Forelimb muscle (tissue), 1 donor: ENCODE measurements around the gene EWSR1. TPM values are rescaled to one million over a fixed set of nuclear protein-coding genes. Genes with fewer than 3 reads are reported as not detected.

Experiments used
- DNase-seq: peaks from one replicate; pipeline ENCODE4 v3.0.0-alpha.2; 2013; ENCODE audit warnings: low read depth
- polyA plus RNA-seq: library from polyadenylated mRNA; unstranded; fragments of 120-200 nt; gene quantifications from one replicate; pipeline ENCODE4 v1.2.1, GENCODE V29; 2013; ENCODE audit not compliant: insufficient read length

EWSR1 gene
- polyA plus RNA-seq, 1 donor, result 157 TPM

DNA sequence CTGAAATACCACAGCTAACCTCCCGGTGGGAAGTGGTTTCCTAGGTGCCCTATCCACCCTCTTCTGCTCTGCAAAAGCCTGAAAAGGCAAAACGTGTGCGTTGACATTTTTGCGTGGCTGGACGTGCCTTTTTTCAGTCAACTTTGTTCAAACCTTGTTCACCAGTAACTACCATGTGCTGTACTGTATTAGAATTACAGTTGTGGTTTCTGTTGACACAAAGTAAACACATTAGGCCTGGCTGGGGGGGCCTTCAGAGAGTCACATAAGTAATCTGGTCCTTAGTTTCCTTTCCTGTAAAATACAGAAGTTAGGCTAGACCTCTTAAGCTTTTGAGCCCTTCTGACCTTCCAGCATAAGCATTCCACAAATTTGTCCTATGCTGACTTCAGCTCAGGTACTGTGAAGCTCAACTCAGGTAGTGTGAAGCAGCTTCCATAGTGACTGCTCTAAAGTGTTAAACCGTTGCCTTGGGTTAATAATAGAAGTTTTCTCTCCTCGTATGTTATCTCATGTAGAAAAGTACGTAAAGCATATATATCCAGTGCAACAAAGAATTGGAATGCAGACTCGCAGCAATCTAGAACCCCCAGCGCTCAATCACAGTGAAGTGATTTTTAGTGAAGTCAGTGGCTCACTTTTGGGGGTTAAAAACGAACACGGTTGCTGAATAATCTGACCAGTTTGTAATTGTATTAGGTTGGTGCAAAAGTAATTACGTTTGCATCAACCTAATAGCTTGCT, 1.8 kb downstream of the EWSR1 start:
- DNase-seq, result no peak

DNA sequence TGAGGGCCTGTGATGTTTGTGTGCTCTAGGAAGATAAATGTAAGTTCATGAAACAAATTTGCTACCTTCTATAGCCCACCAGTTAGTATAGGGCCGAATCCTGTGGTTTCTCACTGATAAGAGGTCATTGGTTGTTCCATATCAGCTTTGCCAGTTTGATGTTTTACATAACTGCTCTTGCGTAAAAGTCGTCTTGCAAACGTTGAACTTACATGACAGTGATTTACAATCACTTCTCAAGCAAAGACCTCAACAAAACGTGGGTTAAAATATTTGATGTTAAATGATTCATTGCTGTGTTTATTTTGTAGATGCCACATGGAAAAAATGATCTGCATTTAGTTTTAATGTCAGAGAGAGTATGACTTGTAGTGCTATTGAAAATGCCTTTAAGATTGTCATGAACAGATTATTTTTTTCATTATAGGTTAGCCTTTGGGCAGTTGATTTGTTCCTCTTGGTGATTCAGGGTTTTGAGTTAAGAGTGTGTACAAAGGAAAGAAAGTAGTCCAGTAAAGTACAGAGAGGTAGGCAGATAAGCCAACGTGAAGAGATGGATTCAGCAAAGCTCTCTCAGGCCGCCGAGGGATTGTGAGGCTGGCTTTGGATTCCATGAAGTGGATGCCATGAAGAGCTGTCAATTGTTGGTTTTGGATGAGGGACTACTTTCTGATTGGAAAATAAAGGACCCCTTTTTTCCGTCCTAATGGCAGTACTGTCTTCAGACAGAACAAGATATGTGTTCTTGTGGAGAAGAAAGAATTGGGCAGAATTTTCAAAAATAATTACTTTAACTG, 2.6 kb downstream of the EWSR1 start:
- no peak for DNase-seq

DNA sequence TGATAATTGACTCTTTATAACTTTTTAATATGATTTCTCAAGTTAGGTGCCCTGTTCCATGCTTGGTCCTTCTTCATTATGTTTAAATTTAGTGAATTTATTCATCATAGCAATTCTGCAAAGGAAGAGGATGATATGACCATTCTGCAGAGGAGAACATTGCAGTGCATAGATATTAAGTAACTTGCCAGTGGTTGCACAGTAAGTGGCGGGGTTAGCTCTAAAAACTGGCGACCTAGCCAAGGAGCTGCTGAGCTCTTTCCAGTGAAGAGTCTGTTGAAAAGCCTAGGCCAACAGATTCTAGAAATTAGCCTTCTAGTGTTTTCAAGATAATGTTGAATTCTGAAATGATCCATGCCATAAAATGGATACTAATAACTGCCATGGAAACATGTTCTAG, 4.6 kb downstream of the EWSR1 start:
- DNase-seq, result no peak

DNA sequence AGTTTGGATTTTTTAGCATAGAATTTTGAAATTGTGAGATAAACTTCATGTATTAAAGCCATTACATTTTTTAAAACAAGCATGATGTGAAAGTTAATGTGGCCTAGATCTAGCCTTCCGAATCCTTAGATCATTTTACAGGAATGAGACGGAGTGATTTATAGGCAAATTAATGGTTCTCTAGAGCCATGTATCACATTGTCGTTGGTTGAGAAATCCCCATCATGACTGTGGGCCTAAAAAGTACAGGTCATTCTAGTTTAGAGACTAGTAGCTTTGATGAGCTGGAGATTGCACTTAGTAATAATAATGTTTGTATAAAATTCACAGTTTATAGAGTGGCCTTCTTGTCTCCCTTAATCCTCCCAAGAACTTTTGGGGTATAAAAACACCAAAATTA, 7.1 kb downstream of the EWSR1 start:
- no peak for DNase-seq

DNA sequence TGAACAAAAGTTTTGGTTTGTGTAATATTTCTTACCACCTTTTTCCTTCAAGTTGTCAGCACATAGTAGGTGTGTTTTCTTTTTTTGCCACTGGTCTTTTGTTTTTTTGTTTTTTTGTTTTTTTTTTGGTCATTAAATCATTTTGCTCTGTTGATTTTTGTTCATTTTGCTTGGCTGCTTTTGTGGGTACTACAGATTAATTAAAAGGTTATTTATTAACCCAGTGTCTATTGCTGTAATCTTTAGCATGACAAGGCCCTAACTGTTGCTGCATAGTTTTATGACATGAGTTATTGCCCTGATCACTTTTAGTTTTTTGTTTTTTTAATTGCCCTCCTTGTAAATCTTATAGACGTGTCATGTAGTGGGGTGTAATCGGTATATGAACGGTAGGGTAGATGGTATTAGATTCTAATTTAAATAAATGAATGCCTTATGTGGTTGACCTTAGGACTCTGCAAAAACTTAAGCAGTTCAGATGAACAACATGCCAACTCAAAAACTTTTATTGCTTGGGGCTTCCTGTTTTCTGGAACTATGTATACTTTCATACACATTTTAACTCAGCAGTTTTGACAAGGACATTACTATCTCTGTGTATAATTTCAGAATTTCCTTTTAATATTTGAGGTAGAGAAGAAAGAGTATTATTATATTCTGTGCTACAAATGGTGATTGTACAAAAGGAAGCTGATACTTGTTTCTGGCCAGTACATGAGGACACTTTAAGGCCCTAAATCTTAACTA, 7.9 kb downstream of the EWSR1 start:
- no peak for DNase-seq

DNA sequence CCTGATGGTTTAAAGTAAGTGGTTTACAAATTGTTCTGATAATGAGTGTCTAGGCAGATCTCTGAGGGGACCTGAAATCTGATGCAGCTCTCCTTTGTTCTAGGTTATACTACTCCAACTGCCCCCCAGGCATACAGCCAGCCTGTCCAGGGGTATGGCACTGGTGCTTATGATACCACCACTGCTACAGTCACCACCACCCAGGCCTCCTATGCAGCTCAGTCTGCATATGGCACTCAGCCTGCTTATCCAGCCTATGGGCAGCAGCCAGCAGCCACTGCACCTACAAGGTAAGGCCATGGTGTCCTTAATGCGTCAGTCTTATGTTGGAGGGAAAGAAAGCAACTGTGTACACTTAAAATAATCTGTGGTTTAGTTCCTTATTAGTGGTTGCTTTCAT, 9.9 kb downstream of the EWSR1 start:
- no peak for DNase-seq

DNA sequence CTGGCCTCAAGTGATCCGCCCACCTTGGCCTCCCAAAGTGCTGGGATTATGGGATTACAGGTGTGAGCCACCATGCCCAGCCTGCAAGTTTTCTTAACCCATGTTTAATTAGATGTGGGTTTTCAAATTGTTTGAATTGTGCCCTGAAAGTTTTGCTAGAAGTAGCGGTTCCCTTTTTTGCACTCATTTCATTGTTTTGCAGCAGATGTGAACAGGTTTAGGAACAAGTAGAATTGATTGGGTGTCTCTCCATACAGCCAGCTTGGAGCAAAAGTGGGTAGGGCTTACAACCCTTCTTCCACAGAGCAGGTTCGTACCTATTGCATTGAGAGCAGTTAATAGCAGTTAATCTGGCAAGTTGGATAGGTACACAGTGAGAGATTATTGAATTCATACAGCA, 16.1 kb downstream of the EWSR1 start:
- no peak for DNase-seq

DNA sequence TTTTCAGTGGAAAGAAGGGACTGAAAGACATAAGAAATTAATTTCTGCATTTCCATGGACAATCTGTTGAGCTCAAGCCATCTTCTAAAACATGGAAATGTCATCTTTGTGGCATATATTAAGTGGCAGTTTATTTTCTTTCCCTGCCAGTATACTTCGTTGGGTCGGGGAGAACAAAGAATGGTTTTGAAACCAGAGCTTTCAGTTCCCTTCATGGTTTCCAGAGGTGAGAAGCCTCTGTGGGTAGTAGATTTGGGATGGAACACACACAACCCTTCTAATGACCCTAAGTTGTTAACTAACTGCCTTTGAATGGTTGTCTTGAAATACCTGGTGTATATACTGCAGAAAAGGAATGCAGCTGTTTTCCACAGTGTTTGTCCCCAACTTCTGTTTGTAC, 20.8 kb downstream of the EWSR1 start:
- no peak for DNase-seq

DNA sequence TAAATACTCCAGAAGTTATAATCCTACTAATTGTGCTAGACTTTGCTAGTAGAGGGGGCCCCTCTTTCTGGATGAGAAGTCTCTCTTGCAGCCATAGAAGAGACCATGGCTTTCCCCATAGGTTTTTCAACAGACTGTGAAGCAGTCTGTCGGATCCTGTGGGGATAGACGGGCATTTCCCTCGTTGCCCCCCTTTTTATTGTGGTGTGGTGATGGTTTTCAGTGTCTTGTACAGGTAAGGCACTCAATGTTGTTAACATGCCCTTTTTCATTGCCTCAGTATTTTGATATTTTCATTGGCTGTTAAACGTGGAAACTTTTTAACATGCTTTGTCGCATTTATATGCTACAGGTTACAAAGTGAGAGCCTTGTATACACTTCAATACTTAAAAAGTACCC, 22.0 kb downstream of the EWSR1 start:
- DNase-seq, result no peak

DNA sequence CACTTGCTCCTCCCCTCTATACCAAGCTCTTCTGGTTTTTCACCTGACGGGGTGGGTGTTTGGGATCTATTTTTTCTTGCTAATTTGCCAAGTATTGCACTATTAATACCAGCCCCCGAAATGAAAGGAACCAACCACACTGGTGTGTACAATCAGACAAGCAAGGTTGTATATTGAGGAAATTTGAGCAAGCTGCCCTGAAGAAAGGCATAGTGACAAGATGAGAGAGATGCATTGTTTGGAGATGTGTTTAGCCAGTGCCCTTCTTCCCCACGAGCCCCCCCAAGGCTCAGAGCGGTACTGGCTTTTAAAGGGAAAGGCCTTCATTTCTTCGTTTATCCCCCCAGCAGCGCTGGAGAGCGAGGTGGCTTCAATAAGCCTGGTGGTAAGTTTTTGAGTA, 23.1 kb downstream of the EWSR1 start:
- no peak for DNase-seq

DNA sequence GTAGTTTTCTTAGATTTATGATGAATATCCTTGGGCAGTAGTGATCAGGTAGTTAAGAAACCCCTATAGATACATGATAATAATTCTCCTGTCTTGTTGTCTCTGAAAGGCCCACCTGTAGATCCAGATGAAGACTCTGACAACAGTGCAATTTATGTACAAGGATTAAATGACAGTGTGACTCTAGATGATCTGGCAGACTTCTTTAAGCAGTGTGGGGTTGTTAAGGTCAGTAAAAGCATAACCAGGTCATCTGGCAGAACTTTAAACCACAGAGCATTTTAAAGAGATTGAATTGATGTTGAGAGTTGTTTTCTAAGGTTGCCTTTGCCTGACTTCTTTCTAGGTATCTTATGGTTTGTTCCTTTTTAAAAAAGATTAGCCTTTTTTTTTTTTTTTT, 24.3 kb downstream of the EWSR1 start:
- DNase-seq, result no peak

DNA sequence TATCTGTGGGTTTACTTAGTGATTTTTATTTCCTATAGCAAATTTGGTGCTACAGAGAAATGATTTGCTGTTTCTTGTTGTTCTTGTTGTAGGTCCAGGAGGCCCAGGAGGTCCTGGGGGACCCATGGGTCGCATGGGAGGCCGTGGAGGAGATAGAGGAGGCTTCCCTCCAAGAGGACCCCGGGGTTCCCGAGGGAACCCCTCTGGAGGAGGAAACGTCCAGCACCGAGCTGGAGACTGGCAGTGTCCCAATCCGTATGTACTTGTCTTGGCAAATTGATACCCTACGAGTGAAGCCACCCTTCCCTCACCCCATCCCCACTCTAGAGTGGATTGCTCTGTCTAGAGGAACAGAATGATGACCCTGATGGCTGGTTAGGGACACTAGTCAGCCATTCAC, 30.6 kb downstream of the EWSR1 start:
- no peak for DNase-seq

DNA sequence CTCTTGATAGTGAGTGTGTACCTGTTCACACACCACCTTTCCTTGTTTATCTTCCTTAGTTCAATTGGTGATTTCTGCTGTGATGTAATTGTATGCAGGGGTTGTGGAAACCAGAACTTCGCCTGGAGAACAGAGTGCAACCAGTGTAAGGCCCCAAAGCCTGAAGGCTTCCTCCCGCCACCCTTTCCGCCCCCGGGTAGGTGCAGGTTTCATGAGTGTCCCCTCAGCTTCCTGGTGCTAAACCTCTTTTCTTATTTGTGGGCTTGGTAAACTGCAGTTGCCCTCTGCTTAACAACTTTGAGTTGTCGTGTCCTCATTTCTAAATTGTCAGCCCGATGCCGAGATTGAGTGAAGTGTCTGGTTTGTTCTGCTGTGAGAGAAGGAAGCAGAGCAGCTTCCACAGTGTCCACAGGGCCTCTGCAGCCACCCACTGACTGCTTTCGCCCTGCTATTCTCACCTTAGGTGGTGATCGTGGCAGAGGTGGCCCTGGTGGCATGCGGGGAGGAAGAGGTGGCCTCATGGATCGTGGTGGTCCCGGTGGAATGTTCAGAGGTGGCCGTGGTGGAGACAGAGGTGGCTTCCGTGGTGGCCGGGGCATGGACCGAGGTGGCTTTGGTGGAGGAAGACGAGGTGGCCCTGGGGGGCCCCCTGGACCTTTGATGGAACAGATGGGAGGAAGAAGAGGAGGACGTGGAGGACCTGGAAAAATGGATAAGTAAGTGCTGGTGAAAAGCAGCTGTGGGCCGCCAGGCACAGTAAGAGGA, 31.2 kb downstream of the EWSR1 start:
- DNase-seq, result no peak

DNA sequence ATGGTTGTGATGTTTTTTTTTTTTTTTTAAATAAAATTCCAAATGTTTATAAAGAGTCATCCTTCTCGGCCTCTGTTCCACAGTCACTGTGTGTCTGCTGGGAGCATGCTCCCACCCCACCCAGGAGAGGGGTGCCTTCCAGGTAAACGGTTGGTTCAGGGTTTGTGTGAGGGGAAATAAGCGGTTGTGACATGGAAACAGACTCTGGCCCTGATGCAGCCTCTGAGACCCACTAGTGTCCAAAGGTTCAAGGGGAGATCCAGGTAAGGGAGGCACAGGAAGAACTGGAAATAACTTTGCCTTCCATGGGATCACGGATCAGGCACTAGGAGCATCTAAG, 32.4 kb downstream of the EWSR1 start:
- no peak for DNase-seq

DNA sequence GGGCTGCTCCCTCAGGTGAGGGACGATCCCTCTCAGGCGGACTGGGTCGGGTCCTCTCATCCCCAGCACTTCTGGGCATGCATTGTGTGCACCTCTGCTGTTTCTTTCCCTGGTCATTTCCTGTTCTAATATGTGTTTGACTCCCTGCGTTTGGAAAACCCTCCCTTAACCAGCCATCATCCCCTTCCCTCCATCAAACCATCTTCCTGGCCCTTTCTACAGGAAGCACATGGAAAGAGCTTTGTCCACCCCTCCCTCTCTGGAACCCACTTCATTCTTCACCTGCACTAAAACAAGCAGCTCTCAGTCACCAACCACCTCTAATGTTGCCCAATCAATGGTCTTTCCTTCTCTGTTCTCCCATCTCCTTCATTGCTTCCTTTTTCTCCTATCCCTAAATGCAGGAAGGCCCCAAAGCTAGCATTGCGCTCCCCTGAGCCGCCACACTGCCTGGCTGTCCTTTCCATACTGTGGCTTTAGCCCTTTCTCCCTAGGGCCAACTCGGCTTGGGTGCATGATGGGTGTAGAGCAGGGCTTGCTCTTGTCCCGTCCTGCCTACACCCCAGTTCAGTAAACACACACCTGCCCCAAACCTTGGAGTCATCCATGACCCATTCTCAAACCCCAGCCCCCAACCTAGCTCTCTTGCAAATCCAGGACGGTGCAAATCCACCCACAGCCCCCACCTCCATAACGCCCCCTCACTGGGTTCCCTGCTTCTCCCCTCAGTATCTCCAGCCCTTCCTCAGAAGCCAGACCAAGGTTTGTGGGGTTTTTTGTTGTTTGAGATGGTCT, 32.9 kb downstream of the EWSR1 start:
- DNase-seq, result no peak

DNA sequence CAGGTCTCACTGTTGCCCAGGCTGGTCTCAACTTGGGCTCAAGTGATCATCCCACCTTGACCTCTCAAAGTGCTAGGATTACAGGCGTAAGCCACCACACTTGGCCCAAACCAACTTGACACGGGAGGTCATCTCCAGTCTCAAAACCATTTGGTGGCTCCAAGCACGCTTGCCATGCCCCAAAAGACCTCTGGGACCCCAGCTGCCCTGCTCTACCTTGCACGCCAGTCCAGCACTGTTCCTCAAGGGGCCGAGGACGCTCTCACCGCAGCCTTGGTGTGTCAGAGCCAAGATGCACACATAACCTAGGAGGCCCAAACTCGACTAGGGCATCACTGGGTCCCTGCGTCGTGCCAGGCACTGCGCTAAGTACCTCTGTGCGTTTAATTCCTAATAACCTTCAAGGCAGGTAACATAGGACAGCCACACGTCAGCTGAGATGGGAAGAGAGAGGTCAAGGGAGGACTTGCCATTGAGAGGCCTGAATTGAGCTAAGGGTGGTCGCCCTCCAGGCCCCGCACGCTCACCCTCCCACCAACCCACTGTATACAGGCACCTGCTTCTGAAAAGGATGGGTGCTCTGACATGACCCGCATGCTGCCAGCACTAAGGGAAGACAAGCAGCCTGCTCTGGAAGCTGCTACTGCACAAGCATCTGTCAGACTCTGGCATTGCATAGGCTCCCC, 33.8 kb downstream of the EWSR1 start:
- no peak for DNase-seq

DNA sequence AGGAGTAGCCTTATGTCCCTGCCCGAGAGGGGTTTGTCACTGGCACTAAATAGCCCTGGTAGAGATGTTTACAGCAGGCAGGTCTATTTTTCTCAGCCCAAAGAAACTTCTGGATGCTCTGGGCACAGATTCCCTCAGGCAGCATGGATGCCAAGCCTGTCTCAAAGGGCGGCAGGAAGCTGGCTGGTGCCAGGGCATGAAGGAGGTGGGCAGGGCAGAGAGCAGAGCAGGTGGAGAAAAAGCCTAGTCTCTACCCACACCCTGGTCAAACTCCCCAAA, 34.3 kb downstream of the EWSR1 start:
- DNase-seq, result no peak

DNA sequence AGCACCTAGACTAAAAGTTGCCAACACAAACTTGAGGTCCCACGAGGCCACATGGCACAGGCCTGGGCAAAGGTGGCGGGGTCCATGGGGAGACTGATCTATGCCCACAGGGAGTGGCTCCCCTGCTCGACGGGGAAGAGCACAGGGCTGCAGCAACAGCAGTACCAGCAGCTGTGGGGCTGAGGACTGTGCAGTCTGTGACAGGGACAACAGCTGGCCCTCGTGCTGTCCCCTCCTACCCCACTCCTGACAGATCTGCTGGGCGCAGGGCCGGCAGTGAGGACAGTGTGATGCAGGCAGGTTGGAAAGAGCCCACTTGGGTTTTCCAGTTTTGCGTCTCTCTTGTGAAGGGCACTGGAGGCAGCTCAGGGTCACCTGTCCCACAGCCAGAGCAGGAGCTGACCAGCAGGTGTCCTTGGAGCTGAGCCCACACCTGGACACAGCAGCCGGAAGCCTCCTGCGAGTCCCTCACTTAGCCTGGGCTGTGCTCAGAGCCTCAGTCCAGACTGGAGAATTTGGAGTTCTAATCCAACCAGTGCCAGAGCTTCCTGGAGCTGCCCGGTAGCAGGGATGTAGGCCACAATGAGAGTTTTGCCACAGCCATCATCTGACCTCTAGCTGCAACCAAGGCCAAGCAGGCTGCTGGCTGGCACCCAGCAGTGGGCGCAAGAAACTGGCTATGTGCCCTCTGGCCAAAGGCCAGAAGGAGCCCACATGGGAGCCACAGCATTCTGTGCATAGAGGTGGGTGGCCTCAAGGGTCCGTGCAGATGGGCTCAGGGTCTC, 34.8 kb downstream of the EWSR1 start:
- DNase-seq, result no peak

DNA sequence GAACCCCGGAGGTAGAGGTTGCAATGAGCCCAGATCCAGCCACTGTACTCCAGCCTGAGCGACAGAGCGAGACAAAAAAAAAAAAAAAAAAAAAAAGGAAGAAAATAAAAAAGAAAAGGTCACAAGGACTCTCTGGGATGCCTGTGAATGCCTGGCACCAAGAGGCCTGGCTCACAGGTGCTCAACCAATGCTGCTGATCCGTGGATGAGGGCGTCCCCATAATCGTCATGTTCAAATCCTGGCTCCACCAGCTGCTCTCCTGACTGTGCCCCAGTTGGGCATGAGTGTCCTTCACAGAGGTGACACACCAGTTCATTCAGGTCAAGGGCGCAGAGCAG, 37.7 kb downstream of the EWSR1 start:
- no peak for DNase-seq

DNA sequence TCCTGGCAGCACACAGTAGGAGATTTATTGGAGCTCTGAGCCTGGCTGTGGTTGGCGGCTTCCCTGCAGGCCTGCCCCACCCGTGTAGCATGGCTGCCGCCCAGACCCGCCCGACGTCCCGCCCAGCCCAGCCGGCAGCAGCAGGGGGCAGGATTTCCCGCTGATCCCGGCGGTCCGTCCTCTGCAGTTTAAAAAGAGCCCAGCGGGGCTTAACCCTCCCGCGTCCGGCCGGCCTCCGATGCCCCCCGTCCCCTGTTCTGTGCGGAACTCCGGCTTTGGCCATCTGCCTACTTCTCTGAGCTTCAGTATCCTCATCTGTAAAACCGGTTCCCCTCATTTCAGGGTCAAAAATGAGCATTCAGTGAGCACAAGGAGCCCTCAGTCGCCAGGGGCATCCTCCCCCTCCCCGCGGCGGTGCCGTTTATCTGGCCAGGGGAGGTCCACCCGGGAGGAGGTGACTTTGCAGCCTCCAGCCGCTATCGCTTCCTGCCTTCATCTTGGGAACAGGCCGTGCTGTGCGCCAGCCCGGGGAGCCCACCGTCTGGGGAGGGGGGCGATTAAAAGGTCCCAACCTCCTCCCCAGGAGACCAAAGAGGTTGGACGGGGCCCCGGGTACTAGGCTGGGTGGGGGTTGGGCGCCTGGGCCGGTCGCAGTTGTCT, 38.2 kb downstream of the EWSR1 start, which contains the start of gene GAS2L1:
Gene GAS2L1 (plus strand): TSS at position 476 of the 660 bp plus-strand sequence. CDS start 1,456 bp downstream, outside the sequence.
- DNase-seq, result no peak
